ENCODE measurements around the gene AJAP1. TPM values are rescaled to one million over a fixed set of nuclear protein-coding genes. Genes with fewer than 3 reads are reported as not detected.

The AJAP1 gene
- total and polyA plus RNA-seq, 2 experiments from 2014 or later: not detected

DNA sequence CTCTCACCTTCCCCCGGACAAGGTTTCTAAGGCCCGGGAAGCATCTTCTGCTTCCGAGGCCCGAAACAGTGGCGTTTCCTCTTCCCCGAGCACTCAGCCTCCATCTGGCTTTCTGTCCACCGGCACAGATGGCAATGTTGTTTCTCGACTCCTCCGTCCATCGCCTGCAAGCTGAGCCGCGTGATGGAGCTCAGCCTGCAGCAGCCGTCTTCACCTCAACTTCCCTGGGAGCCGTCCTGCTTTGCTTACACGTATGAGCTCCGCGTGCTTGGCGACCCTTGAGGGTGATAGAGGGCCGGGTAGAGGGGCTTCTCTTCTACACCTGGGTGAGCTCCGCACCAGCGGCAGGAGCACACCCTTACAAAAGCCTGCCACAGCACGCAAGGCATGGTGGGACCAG lies 80.4 kb downstream of the AJAP1 start (continued):
- TF ChIP-seq, protein P1, sequence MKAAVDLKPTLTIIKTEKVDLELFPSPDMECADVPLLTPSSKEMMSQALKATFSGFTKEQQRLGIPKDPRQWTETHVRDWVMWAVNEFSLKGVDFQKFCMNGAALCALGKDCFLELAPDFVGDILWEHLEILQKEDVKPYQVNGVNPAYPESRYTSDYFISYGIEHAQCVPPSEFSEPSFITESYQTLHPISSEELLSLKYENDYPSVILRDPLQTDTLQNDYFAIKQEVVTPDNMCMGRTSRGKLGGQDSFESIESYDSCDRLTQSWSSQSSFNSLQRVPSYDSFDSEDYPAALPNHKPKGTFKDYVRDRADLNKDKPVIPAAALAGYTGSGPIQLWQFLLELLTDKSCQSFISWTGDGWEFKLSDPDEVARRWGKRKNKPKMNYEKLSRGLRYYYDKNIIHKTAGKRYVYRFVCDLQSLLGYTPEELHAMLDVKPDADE (IDR thresholded peaks at IDR 0.05): no peak

DNA sequence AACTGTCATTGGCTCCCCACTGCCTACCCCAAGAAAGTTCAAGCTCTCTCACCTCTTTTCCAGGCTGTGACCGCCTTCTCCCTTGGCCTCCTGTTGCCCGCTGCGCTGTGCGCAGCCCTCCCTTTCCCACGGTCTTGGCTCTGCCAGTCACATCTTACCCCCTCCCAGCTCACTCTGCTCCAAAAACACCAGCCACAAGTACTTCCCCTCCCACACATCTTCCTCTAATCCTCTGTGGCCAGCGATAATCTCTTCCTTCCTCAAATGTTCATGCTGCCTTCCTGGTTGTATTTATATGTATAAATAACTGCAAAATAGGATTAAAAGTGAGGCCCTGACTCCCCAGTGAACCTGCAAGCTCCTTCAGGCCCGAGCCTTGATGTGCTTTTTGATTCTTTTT lies 81.8 kb downstream of the AJAP1 start:
- no peak overlapping the region for H3K4me2 ChIP-seq
- H3K27me3 ChIP-seq (ENCODE audit: insufficient read depth): no peaks in the 10 kb centered on the region
- Mint-ChIP-seq H3K27me3 (ENCODE audit: insufficient read depth, low read depth, poor library complexity) (peaks cover 9% of the 10 kb centered on the region), H3K9me3 (peaks cover 12% of the 10 kb centered on the region; the same call in 2 of the 3 replicates), H3K4me1 (peaks cover 25% of the 10 kb centered on the region), H3K36me3 (ENCODE audit: low read depth) (peaks cover 10% of the 10 kb centered on the region), H3K4me3 (no peak overlapping the region), H3K27ac (no peak overlapping the region)
- no peak overlapping the region for H2AFZ ChIP-seq
- H3K4me1 ChIP-seq (ENCODE audit: insufficient read depth): no peaks in the 10 kb centered on the region
- no peak overlapping the region for H3K27ac ChIP-seq (ENCODE audit: low read depth)
- DNase-seq (ENCODE audit: low spot score): no peak
- no peaks in the 10 kb centered on the region for H4K20me1 ChIP-seq (replicated peaks; ENCODE audit: insufficient read depth)
- H3K79me2 ChIP-seq (replicated peaks; ENCODE audit: insufficient read depth): no peaks in the 10 kb centered on the region
- no peaks in the 10 kb centered on the region; the same call in 1 of the 2 replicates for H3K36me3 ChIP-seq (ENCODE audit: insufficient read depth)
- H3K4me3 ChIP-seq: no peak overlapping the region; the same call in 1 of the 2 replicates
- TF ChIP-seq EZH2phosphoT487 (IDR thresholded peaks at IDR 0.05; ENCODE audit: unreplicated experiment) (no peak), POLR2AphosphoS5 (IDR thresholded peaks at IDR 0.05; ENCODE audit: low read depth) (no peak), ZNF114 (CRISPR knock-in tag; IDR thresholded peaks at IDR 0.05) (no peak), JUNB (IDR thresholded peaks at IDR 0.05; ENCODE audit: unreplicated experiment) (no peak), ZNF331 (CRISPR knock-in tag; IDR thresholded peaks at IDR 0.05; ENCODE audit: low read depth) (no peak), EZH2 (IDR thresholded peaks at IDR 0.05; ENCODE audit: low read depth, unreplicated experiment) (no peak), CREB1 (CRISPR knock-in tag; IDR thresholded peaks at IDR 0.05; ENCODE audit: low read depth) (no peak), STAT1 (IDR thresholded peaks at IDR 0.05; ENCODE audit: unreplicated experiment) (no peak)
- TF ChIP-seq, protein P2, sequence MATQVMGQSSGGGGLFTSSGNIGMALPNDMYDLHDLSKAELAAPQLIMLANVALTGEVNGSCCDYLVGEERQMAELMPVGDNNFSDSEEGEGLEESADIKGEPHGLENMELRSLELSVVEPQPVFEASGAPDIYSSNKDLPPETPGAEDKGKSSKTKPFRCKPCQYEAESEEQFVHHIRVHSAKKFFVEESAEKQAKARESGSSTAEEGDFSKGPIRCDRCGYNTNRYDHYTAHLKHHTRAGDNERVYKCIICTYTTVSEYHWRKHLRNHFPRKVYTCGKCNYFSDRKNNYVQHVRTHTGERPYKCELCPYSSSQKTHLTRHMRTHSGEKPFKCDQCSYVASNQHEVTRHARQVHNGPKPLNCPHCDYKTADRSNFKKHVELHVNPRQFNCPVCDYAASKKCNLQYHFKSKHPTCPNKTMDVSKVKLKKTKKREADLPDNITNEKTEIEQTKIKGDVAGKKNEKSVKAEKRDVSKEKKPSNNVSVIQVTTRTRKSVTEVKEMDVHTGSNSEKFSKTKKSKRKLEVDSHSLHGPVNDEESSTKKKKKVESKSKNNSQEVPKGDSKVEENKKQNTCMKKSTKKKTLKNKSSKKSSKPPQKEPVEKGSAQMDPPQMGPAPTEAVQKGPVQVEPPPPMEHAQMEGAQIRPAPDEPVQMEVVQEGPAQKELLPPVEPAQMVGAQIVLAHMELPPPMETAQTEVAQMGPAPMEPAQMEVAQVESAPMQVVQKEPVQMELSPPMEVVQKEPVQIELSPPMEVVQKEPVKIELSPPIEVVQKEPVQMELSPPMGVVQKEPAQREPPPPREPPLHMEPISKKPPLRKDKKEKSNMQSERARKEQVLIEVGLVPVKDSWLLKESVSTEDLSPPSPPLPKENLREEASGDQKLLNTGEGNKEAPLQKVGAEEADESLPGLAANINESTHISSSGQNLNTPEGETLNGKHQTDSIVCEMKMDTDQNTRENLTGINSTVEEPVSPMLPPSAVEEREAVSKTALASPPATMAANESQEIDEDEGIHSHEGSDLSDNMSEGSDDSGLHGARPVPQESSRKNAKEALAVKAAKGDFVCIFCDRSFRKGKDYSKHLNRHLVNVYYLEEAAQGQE (IDR thresholded peaks at IDR 0.05; ENCODE audit: unreplicated experiment): no peak
- TF ChIP-seq, protein P3, sequence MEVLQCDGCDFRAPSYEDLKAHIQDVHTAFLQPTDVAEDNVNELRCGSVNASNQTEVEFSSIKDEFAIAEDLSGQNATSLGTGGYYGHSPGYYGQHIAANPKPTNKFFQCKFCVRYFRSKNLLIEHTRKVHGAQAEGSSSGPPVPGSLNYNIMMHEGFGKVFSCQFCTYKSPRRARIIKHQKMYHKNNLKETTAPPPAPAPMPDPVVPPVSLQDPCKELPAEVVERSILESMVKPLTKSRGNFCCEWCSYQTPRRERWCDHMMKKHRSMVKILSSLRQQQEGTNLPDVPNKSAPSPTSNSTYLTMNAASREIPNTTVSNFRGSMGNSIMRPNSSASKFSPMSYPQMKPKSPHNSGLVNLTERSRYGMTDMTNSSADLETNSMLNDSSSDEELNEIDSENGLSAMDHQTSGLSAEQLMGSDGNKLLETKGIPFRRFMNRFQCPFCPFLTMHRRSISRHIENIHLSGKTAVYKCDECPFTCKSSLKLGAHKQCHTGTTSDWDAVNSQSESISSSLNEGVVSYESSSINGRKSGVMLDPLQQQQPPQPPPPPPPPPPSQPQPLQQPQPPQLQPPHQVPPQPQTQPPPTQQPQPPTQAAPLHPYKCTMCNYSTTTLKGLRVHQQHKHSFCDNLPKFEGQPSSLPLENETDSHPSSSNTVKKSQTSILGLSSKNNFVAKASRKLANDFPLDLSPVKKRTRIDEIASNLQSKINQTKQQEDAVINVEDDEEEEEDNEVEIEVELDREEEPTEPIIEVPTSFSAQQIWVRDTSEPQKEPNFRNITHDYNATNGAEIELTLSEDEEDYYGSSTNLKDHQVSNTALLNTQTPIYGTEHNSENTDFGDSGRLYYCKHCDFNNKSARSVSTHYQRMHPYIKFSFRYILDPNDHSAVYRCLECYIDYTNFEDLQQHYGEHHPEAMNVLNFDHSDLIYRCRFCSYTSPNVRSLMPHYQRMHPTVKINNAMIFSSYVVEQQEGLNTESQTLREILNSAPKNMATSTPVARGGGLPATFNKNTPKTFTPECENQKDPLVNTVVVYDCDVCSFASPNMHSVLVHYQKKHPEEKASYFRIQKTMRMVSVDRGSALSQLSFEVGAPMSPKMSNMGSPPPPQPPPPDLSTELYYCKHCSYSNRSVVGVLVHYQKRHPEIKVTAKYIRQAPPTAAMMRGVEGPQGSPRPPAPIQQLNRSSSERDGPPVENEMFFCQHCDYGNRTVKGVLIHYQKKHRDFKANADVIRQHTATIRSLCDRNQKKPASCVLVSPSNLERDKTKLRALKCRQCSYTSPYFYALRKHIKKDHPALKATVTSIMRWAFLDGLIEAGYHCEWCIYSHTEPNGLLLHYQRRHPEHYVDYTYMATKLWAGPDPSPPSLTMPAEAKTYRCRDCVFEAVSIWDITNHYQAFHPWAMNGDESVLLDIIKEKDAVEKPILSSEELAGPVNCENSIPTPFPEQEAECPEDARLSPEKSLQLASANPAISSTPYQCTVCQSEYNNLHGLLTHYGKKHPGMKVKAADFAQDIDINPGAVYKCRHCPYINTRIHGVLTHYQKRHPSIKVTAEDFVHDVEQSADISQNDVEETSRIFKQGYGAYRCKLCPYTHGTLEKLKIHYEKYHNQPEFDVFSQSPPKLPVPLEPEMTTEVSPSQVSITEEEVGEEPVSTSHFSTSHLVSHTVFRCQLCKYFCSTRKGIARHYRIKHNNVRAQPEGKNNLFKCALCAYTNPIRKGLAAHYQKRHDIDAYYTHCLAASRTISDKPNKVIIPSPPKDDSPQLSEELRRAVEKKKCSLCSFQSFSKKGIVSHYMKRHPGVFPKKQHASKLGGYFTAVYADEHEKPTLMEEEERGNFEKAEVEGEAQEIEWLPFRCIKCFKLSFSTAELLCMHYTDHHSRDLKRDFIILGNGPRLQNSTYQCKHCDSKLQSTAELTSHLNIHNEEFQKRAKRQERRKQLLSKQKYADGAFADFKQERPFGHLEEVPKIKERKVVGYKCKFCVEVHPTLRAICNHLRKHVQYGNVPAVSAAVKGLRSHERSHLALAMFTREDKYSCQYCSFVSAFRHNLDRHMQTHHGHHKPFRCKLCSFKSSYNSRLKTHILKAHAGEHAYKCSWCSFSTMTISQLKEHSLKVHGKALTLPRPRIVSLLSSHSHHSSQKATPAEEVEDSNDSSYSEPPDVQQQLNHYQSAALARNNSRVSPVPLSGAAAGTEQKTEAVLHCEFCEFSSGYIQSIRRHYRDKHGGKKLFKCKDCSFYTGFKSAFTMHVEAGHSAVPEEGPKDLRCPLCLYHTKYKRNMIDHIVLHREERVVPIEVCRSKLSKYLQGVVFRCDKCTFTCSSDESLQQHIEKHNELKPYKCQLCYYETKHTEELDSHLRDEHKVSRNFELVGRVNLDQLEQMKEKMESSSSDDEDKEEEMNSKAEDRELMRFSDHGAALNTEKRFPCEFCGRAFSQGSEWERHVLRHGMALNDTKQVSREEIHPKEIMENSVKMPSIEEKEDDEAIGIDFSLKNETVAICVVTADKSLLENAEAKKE (CRISPR knock-in tag; IDR thresholded peaks at IDR 0.05): no peak
- TF ChIP-seq, protein P1 (IDR thresholded peaks at IDR 0.05): no peak
- TF ChIP-seq, protein P4, sequence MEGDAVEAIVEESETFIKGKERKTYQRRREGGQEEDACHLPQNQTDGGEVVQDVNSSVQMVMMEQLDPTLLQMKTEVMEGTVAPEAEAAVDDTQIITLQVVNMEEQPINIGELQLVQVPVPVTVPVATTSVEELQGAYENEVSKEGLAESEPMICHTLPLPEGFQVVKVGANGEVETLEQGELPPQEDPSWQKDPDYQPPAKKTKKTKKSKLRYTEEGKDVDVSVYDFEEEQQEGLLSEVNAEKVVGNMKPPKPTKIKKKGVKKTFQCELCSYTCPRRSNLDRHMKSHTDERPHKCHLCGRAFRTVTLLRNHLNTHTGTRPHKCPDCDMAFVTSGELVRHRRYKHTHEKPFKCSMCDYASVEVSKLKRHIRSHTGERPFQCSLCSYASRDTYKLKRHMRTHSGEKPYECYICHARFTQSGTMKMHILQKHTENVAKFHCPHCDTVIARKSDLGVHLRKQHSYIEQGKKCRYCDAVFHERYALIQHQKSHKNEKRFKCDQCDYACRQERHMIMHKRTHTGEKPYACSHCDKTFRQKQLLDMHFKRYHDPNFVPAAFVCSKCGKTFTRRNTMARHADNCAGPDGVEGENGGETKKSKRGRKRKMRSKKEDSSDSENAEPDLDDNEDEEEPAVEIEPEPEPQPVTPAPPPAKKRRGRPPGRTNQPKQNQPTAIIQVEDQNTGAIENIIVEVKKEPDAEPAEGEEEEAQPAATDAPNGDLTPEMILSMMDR (conservative IDR thresholded peaks at IDR 0.05; ENCODE audit: low read depth in 2 of 2): no peak
- no peak for ATAC-seq
- H3K9me2 ChIP-seq (ENCODE audit: insufficient read depth): no peaks in the 10 kb centered on the region
- H3F3A ChIP-seq (replicated peaks; ENCODE audit: low read depth): no peaks in the 10 kb centered on the region

Measured in GM23338 (cell line).